Esophagus muscularis mucosa (tissue), 4 donors: Measurements from ENCODE around the gene PDIA5.

Experiments used
- CTCF ChIP-seq, 3 experiments: fragments of 200-600 bp in 2 of 3; fragments of 450-650 bp in 1 of 3; sonication (generic) in 2 of 3; IDR thresholded peaks; one replicate each; pipeline ENCODE4 v1.5.1; 2017 to 2019; ENCODE audit warnings: antibody characterized with exemption in 3 of 3, mild to moderate bottlenecking in 2 of 3, moderate library complexity in 1 of 3
- EP300 ChIP-seq: sonication (generic); formaldehyde crosslinking; IDR thresholded peaks from one replicate; pipeline ENCODE4 v1.6.1; 2017; ENCODE audit warnings: antibody characterized with exemption
- POLR2A ChIP-seq: fragments of 450-650 bp; IDR thresholded peaks from one replicate; pipeline ENCODE4 v1.6.1; 2017; ENCODE audit warnings: antibody characterized with exemption, moderate library complexity, mild to moderate bottlenecking, low read depth

GRCh38 chr3:123018683-123019082, 48.1 kb upstream of the PDIA5 start:
- TF ChIP-seq POLR2A (no peak), CTCF (IDR thresholded peaks at IDR 0.05) (no peak), EP300 (no peak)
